ENCODE results near the gene PDK4.

- TF ChIP-seq POLR2AphosphoS5 (IDR thresholded peaks at IDR 0.05; ENCODE audit: low read depth, low read length) (no peak), SIN3A (IDR thresholded peaks at IDR 0.05; ENCODE audit: borderline replicate concordance, insufficient read depth, low read length) (no peak), REST (IDR thresholded peaks at IDR 0.05; ENCODE audit: insufficient read depth in 1 of 2, low read depth in 2 of 2, low read length in 2 of 2) (no peak), TAF1 (IDR thresholded peaks at IDR 0.05; ENCODE audit: borderline replicate concordance, insufficient read depth, low read length) (no peak), FOXP2 (optimal IDR thresholded peaks at IDR 0.05; ENCODE audit: borderline replicate concordance, extremely low read depth, extremely low read length, insufficient read depth) (no peak)
Measured at GRCh38 chr7:95590387-95591248, 5.7 kb downstream of the PDK4 start.
